Smooth muscle cell (in vitro differentiated cells): ENCODE results near the gene CLCA2. TPM values are rescaled to one million over a fixed set of nuclear protein-coding genes. Genes with fewer than 3 reads are reported as not detected.

Source experiments
- DNase-seq: peaks from one replicate; lab custom pipeline; 2025; ENCODE audit not compliant: unreplicated experiment; lab: John Stamatoyannopoulos, UW
- H2AFZ ChIP-seq: fragments of 200-600 bp; sonication (generic); 2 replicates; pipeline ENCODE4 v1.6.0; 2016; ENCODE audit warnings: antibody characterized with exemption, low read depth, mild to moderate bottlenecking
- H3F3A ChIP-seq: fragments of 200-600 bp; sonication (generic); 2 replicates; pipeline ENCODE4 v1.6.0; 2017; ENCODE audit warnings: antibody characterized with exemption, low read depth
- H3K27ac ChIP-seq: fragments of 200-600 bp; sonication (generic); 2 replicates; pipeline ENCODE4 v1.5.1; 2016; ENCODE audit warnings: low read depth, mild to moderate bottlenecking
- H3K27me3 ChIP-seq: fragments of 200-600 bp; sonication (generic); 2 replicates; pipeline ENCODE4 v1.6.1; 2016; ENCODE audit warnings: low read depth, mild to moderate bottlenecking
- H3K36me3 ChIP-seq: fragments of 200-600 bp; sonication (generic); 2 replicates; pipeline ENCODE4 v1.5.1; 2016; ENCODE audit warnings: low read depth
- H3K4me1 ChIP-seq: fragments of 200-600 bp; sonication (generic); 2 replicates; pipeline ENCODE4 v1.5.1; 2016; ENCODE audit warnings: low read depth
- H3K4me2 ChIP-seq: fragments of 200-600 bp; sonication (generic); 2 replicates; pipeline ENCODE4 v1.6.0; 2016; ENCODE audit warnings: mild to moderate bottlenecking
- H3K4me3 ChIP-seq: fragments of 200-600 bp; sonication (generic); 2 replicates; pipeline ENCODE4 v1.5.1; 2016; ENCODE audit warnings: mild to moderate bottlenecking
- H3K79me2 ChIP-seq: fragments of 200-600 bp; sonication (generic); 2 replicates; pipeline ENCODE4 v1.6.0; 2016; ENCODE audit warnings: low read depth, mild to moderate bottlenecking
- H3K9ac ChIP-seq: fragments of 200-600 bp; sonication (generic); 2 replicates; pipeline ENCODE4 v1.6.0; 2016; ENCODE audit warnings: low read depth
- H3K9me3 ChIP-seq: fragments of 200-600 bp; sonication (generic); replicated peaks from 2 replicates; pipeline ENCODE4 v1.5.1; 2016; ENCODE audit warnings: low read depth
- H4K20me1 ChIP-seq: fragments of 200-600 bp; sonication (generic); 2 replicates; pipeline ENCODE4 v1.6.0; 2016; ENCODE audit warnings: low read depth
- CTCF ChIP-seq: fragments of 200-600 bp; sonication (generic); IDR thresholded peaks from 2 replicates; pipeline ENCODE4 v1.5.1; 2017; ENCODE audit warnings: borderline replicate concordance, mild to moderate bottlenecking, antibody characterized with exemption; ENCODE audit not compliant: insufficient read depth, poor library complexity, severe bottlenecking
- WGBS: methylation state at CpG from one replicate; pipeline ENCODE4 v1.1.7; 2016; ENCODE audit warnings: low lambda C conversion rate; 5-methylcytosine and 5-hydroxymethylcytosine counted together
- polyA plus RNA-seq: library from polyadenylated mRNA; unstranded; fragments of >200 nt; fragmentation: Nextera tagmentation; extraction: Ambion mirVana; gene quantifications from 2 replicates; pipeline ENCODE4 v1.2.1, GENCODE V29; 2016
- total RNA-seq: library from RNA; depleted of rRNA; stranded (reverse); fragments of >200 nt; gene quantifications from 2 replicates; pipeline ENCODE4 v1.2.3, GENCODE V29; 2014

CLCA2 gene
- total and polyA plus RNA-seq, 2 experiments from 2014 or later, result 1.00 to 24.2 TPM

DNA sequence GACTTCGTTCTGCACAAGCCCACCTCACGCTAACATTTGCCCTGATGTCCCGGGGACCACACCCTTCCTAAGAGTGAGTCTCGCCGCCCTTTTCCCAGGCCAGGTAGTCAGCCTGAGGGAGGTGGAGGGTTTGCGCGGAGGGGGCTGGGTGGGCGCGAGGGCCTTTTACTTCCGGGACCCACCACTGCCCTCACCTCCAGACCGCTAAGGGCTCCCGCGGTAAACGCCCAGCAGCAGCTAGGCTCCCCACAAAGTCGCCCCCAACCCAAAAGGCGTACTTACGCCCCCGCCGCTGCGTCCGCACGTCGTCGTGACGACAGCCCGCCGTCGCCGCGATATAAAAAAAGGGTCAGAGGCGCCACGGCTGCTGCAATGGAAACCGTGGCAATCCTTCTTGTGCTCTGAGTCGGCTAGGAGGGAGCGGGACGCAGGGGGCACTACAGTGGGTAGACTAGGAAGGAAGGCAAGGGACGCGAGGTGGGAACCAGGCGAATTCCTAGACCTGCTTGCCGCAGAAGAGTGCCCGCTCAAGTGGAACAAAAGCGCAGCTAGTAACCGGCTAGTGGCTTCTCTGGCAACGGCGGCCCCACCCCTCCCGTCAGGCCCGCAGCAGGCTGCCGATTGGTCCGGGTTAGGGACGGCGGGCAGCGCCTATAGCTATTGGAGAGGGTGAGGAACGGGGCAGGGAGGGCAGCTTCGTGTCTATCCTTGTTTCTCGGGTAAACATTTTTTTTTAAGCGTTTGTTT lies 28.0 kb upstream of the CLCA2 start, which contains the start of gene ODF2L:
TSS of gene ODF2L (minus strand) at position 573 of the 747 bp plus-strand sequence. CDS start 9,296 bp downstream, outside the sequence.
- Histone ChIP-seq H2AFZ (peak within 1 kb of the TSS; percentile 91), H3K4me3 (peak within 1 kb of the TSS; percentile 82), H4K20me1 (peaks cover 4% of the 10 kb centered on the region), H3K79me2 (peaks cover 51% of the 10 kb centered on the region), H3K4me2 (peak within 1 kb of the TSS; percentile 89), H3K27me3 (peaks cover 15% of the 10 kb centered on the region), H3K9ac (peak within 1 kb of the TSS; percentile 83), H3F3A (no peaks in the 10 kb centered on the region), H3K9me3 (no peaks in the 10 kb centered on the region), H3K4me1 (peaks cover 17% of the 10 kb centered on the region), H3K36me3 (no peaks in the 10 kb centered on the region), H3K27ac (peak within 1 kb of the TSS; percentile 48)
- DNase-seq, result peak; percentile 61
- TF ChIP-seq CTCF, result no peak
- under 1% methylated on average over 53 of the region's 56 CpGs for WGBS

DNA sequence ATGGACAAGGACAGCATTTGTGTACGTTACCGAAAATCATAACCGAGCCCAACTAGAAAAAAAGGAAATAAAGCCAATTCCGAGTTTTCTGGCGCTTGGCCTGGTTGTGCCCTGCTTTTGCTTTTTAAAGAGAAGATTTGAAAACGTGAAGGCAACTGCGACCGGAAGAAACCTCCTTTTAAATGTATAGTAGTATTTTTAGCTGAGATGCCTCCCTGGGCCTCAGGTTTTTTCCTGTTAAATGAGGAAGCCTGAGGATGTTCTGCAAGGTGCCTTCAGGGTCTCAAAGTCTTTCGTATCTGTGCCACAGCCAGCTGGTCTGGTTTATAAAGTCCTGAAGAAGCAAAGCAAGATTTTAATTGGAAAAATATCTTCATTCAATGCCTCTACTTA lies 27.5 kb upstream of the CLCA2 start:
- H4K20me1 ChIP-seq, result no peaks in the 10 kb centered on the region
- TF ChIP-seq CTCF, result no peak
- no peaks in the 10 kb centered on the region for H3F3A ChIP-seq
- peak overlapping the region; percentile 89 for H3K4me2 ChIP-seq
- peaks cover 21% of the 10 kb centered on the region for H3K27me3 ChIP-seq
- DNase-seq, result no peak
- H3K9me3 ChIP-seq, result no peaks in the 10 kb centered on the region
- peaks cover 46% of the 10 kb centered on the region for H3K79me2 ChIP-seq
- H3K4me1 ChIP-seq, result peaks cover 17% of the 10 kb centered on the region
- H3K36me3 ChIP-seq, result no peaks in the 10 kb centered on the region
- H3K27ac ChIP-seq, result peak overlapping the region; percentile 48
- H3K9ac ChIP-seq, result peak overlapping the region; percentile 83
- H3K4me3 ChIP-seq, result peak overlapping the region; percentile 82
- H2AFZ ChIP-seq, result peak overlapping the region; percentile 91
- WGBS, result 11% methylated on average over 9 of the region's 9 CpGs

DNA sequence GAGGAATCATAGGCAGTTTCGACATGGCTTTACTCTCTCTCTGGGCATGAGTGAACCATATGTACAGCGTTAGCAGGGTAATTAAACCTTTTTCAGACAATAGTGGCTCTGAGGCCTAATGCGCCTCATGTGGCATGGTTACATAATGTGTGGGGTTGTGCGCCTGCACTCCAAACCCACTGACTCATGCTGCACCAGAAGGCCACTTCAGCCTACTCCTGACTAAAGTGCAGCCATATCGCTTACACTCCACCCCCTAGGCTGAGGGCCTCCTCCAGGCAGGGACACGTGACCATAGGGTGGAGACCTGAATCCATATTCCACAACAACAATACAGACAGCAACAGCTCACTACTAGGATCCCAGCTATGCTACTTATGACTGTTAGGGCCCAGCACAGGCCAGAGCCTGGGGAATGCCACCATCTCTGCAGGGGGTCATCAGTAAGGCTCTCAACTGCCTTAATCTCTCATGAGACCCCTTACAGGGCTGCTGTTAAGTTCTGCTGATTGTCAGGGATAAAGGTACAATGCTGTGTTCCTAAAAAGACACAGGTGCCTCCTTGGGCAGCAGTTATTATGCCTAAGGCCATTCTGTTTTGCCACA lies 14.5 kb upstream of the CLCA2 start:
- Histone ChIP-seq H3K4me2 (no peak overlapping the region), H3K79me2 (no peaks in the 10 kb centered on the region), H3F3A (no peaks in the 10 kb centered on the region), H2AFZ (no peak overlapping the region), H3K27me3 (peaks cover 19% of the 10 kb centered on the region), H3K36me3 (no peaks in the 10 kb centered on the region), H3K4me3 (no peak overlapping the region), H4K20me1 (no peaks in the 10 kb centered on the region), H3K27ac (no peak overlapping the region), H3K9me3 (no peaks in the 10 kb centered on the region), H3K4me1 (no peaks in the 10 kb centered on the region), H3K9ac (no peak overlapping the region)
- whole genome bisulfite sequencing, result 81% methylated on average over 6 of the region's 6 CpGs
- no peak for DNase-seq
- no peak for TF ChIP-seq CTCF
